Breast epithelium (tissue), 4 donors: ENCODE results near the gene LOXL3. TPM values are rescaled to one million over a fixed set of nuclear protein-coding genes. Genes with fewer than 3 reads are reported as not detected.
A peak's percentile ranks its signal among the peaks of the same experiment; 100 is the strongest.

Experiments used
- DNase-seq, 2 donors: peaks; one replicate each; pipeline ENCODE4 v3.0.0-alpha.2; 2019; ENCODE audit warnings: low spot score in 2 of 2
- H3K27ac ChIP-seq, 2 donors: fragments of 200-600 bp; sonication (generic) in 1 of 2; one replicate each; pipeline ENCODE4 v1.5.1; 2016 to 2019; ENCODE audit warnings: mild to moderate bottlenecking in 1 of 2
- H3K27me3 ChIP-seq, 2 donors: fragments of 200-600 bp; sonication (generic) in 1 of 2; one replicate each; pipeline versions ENCODE4 v1.5.1 to v1.6.0; 2017 to 2019; ENCODE audit warnings: control low read depth in 1 of 2, mild to moderate bottlenecking in 1 of 2
- H3K36me3 ChIP-seq: fragments of 200-600 bp; one replicate; pipeline ENCODE4 v1.5.1; 2019
- H3K4me1 ChIP-seq, 2 donors: fragments of 200-600 bp; sonication (generic); one replicate each; pipeline ENCODE4 v1.5.1; 2016 to 2019; ENCODE audit warnings: control low read depth in 1 of 2
- H3K4me3 ChIP-seq, 3 donors: fragments of 200-600 bp; sonication (generic); 1 replicate in 2 of 3; 2 replicates in 1 of 3; pipeline ENCODE4 v1.5.1; 2016 to 2019; ENCODE audit warnings: mild to moderate bottlenecking in 3 of 3, moderate library complexity in 2 of 3
- H3K9me3 ChIP-seq, 2 donors: fragments of 200-600 bp; sonication (generic) in 1 of 2; one replicate each; pipeline ENCODE4 v1.5.1; 2016 to 2019; ENCODE audit warnings: control low read depth in 1 of 2
- CTCF ChIP-seq, 3 donors: fragments of 450-650 bp; IDR thresholded peaks; one replicate each; pipeline ENCODE4 v1.5.1; 2016 to 2017; ENCODE audit warnings: antibody characterized with exemption in 3 of 3, mild to moderate bottlenecking in 3 of 3, moderate library complexity in 3 of 3
- POLR2A ChIP-seq: fragments of 450-650 bp; IDR thresholded peaks from one replicate; pipeline ENCODE4 v1.6.1; 2016; ENCODE audit warnings: antibody characterized with exemption, mild to moderate bottlenecking, moderate library complexity
- POLR2AphosphoS5 ChIP-seq, 3 donors: sonication (generic); formaldehyde crosslinking; IDR thresholded peaks; one replicate each; pipeline ENCODE4 v1.6.1; 2017; ENCODE audit warnings: antibody characterized with exemption in 3 of 3
- intact Hi-C: fragments of 100-400 bp; cut with DNase I; formaldehyde crosslinking; loops from one replicate; pipeline ENCODE4 v1.15.1; 2023; ENCODE audit warnings: low total_unique reads
- total RNA-seq, 3 donors: library from RNA; depleted of rRNA; stranded (reverse); fragments of >200 nt; gene quantifications; one replicate each; pipeline ENCODE4 v1.1.0, GENCODE V29; 2016

LOXL3 gene
- 1 to 10 TPM; 3.7 to 7.8 (median 6.6) TPM for total RNA-seq

- Histone ChIP-seq H3K27me3 (no peaks in the 10 kb centered on the region), H3K4me1 (no peaks in the 10 kb centered on the region), H3K9me3 (no peaks in the 10 kb centered on the region), H3K36me3 (no peaks in the 10 kb centered on the region), H3K4me3 (peak within 1 kb of the TSS; percentile 73 to 83 (median 73)), H3K27ac (peak within 1 kb of the TSS; percentile 80 to 87)
- TF ChIP-seq POLR2AphosphoS5 (IDR thresholded peaks at IDR 0.05) (peak in 1 of 3 donors; percentile 11), POLR2A (no peak), CTCF (IDR thresholded peaks at IDR 0.05) (no peak)
- intact Hi-C loops: loop anchor here (5.0 kb wide), 2 partner anchors 563 to 1167 kb away; partner anchors contain the start of gene ALMS1
- DNase-seq: peak; percentile 63 to 70
Measured at GRCh38 chr2:74553892-74554819, at the start of gene LOXL3, which contains the start of gene DOK1. LOXL3 (minus strand) TSS chr2:74553942; CDS start chr2:74552634, 1,308 bp downstream. DOK1 (plus strand) TSS chr2:74554720; CDS start chr2:74554755, 35 bp downstream.

GRCh38 chr2:74602586-74603281 lies 49.0 kb upstream of the LOXL3 start:
- Histone ChIP-seq H3K27me3 (no peaks in the 10 kb centered on the region), H3K4me1 (no peaks in the 10 kb centered on the region), H3K27ac (no peak overlapping the region), H3K4me3 (no peak overlapping the region), H3K9me3 (no peaks in the 10 kb centered on the region), H3K36me3 (no peaks in the 10 kb centered on the region)
- TF ChIP-seq POLR2A: no peak
- no peak for TF ChIP-seq CTCF (IDR thresholded peaks at IDR 0.05)
- no peak for TF ChIP-seq POLR2AphosphoS5 (IDR thresholded peaks at IDR 0.05)
- intact Hi-C loops: no loop called here
- DNase-seq: no peak

- TF ChIP-seq CTCF (IDR thresholded peaks at IDR 0.05) (no peak), POLR2AphosphoS5 (IDR thresholded peaks at IDR 0.05) (no peak), POLR2A (no peak)
- Histone ChIP-seq H3K27me3 (peaks cover 0 to 4% of the 10 kb centered on the region in 2 donors), H3K4me3 (no peak overlapping the region), H3K27ac (no peak overlapping the region), H3K4me1 (no peaks in the 10 kb centered on the region), H3K36me3 (no peaks in the 10 kb centered on the region), H3K9me3 (no peaks in the 10 kb centered on the region)
- DNase-seq: no peak
- intact Hi-C loops: no loop called here
Measured at GRCh38 chr2:74599676-74600075, 45.9 kb upstream of the LOXL3 start.

GRCh38 chr2:74597410-74597809 lies 43.7 kb upstream of the LOXL3 start:
- TF ChIP-seq CTCF (IDR thresholded peaks at IDR 0.05): no peak
- Histone ChIP-seq H3K36me3 (no peaks in the 10 kb centered on the region), H3K4me1 (no peaks in the 10 kb centered on the region), H3K4me3 (no peak overlapping the region), H3K9me3 (no peaks in the 10 kb centered on the region), H3K27me3 (peaks cover 0 to 13% of the 10 kb centered on the region in 2 donors), H3K27ac (no peak overlapping the region)
- no peak for DNase-seq
- intact Hi-C loops: no loop called here

GRCh38 chr2:74596584-74596983 lies 42.8 kb upstream of the LOXL3 start:
- Histone ChIP-seq H3K4me3 (no peak overlapping the region), H3K36me3 (no peaks in the 10 kb centered on the region), H3K27ac (no peak overlapping the region), H3K4me1 (no peaks in the 10 kb centered on the region), H3K9me3 (no peaks in the 10 kb centered on the region), H3K27me3 (peaks cover 0 to 13% of the 10 kb centered on the region in 2 donors)
- intact Hi-C loops: no loop called here
- TF ChIP-seq POLR2A: no peak
- no peak for TF ChIP-seq CTCF (IDR thresholded peaks at IDR 0.05)
- no peak for TF ChIP-seq POLR2AphosphoS5 (IDR thresholded peaks at IDR 0.05)
- DNase-seq: no peak
